DND-41 (cell line): ENCODE data around the gene AHCYL1.

ENCODE experiments used
- ATAC-seq: fragments of 200-7000 bp; cut with Tn5 transposase; 3 replicates; pipeline ENCODE4 v1.9.1; 2021; ENCODE audit warnings: low read depth; ENCODE audit not compliant: insufficient read depth
- DNase-seq: peaks from one replicate; pipeline ENCODE4 v3.0.0-alpha.2; 2020
- H2AFZ ChIP-seq: 2 replicates; pipeline ENCODE4 v1.6.0; 2012; ENCODE audit warnings: low read depth, low read length
- H3K27ac ChIP-seq: 2 replicates; pipeline ENCODE4 v1.5.1; 2012; ENCODE audit warnings: low read length, inconsistent platforms
- H3K27me3 ChIP-seq: fragments of 200-600 bp; sonication (generic); 2 replicates; pipeline ENCODE4 v1.6.0; 2012; ENCODE audit warnings: low read length, mild to moderate bottlenecking, inconsistent platforms; ENCODE audit not compliant: insufficient read depth, poor library complexity
- H3K36me3 ChIP-seq: 2 replicates; pipeline ENCODE4 v1.5.1; 2012; ENCODE audit warnings: low read length, inconsistent platforms; ENCODE audit not compliant: insufficient read depth
- H3K4me1 ChIP-seq: 2 replicates; pipeline ENCODE4 v1.5.1; 2012; ENCODE audit warnings: mild to moderate bottlenecking, low read length; ENCODE audit not compliant: insufficient read depth
- H3K4me2 ChIP-seq: 2 replicates; pipeline ENCODE4 v1.6.0; 2012; ENCODE audit warnings: mild to moderate bottlenecking, moderate library complexity, low read length, inconsistent platforms; ENCODE audit not compliant: insufficient read depth
- H3K4me3 ChIP-seq, 2 experiments: fragments of 200-600 bp in 1 of 2; shearing (Covaris generic) in 1 of 2; 2 replicates each; pipeline ENCODE4 v1.5.1; 2012 to 2016; ENCODE audit warnings: inconsistent platforms in 2 of 2, low read length in 2 of 2, mild to moderate bottlenecking in 2 of 2, low read depth in 1 of 2, moderate library complexity in 1 of 2
- H3K79me2 ChIP-seq: 2 replicates; pipeline ENCODE4 v1.6.0; 2012; ENCODE audit warnings: low read length, inconsistent platforms; ENCODE audit not compliant: insufficient read depth
- H3K9ac ChIP-seq: 2 replicates; pipeline ENCODE4 v1.6.0; 2012; ENCODE audit warnings: low read depth, mild to moderate bottlenecking, inconsistent platforms, low read length, moderate library complexity
- H3K9me3 ChIP-seq: 2 replicates; pipeline ENCODE4 v1.5.1; 2012; ENCODE audit warnings: low read length, moderate library complexity, mild to moderate bottlenecking, inconsistent platforms; ENCODE audit not compliant: insufficient read depth, severe bottlenecking
- H4K20me1 ChIP-seq: 2 replicates; pipeline ENCODE4 v1.6.0; 2012; ENCODE audit warnings: low read length; ENCODE audit not compliant: insufficient read depth
- EZH2 ChIP-seq: IDR thresholded peaks from 3 replicates; pipeline ENCODE4 v1.6.1; 2012; ENCODE audit warnings: borderline replicate concordance, low read depth, mild to moderate bottlenecking, moderate library complexity, low read length, inconsistent platforms; ENCODE audit not compliant: severe bottlenecking
- TF ChIP-seq, protein P1 (sequence below): IDR thresholded peaks from 2 replicates; pipeline ENCODE4 v1.5.1; 2012; ENCODE audit warnings: borderline replicate concordance, low read length, moderate library complexity, mild to moderate bottlenecking; ENCODE audit not compliant: poor library complexity, severe bottlenecking; ENCODE audit errors: extremely low read depth

The AHCYL1 gene

GRCh38 chr1:110005971-110006370 is 21.4 kb downstream of the AHCYL1 start:
- peaks cover 6% of the 10 kb centered on the region for H4K20me1 ChIP-seq
- no peak for ATAC-seq
- H2AFZ ChIP-seq: no peak overlapping the region
- no peak overlapping the region for H3K4me3 ChIP-seq
- no peak overlapping the region for H3K4me2 ChIP-seq
- H3K36me3 ChIP-seq: peaks cover 25% of the 10 kb centered on the region
- H3K27ac ChIP-seq: no peak overlapping the region
- TF ChIP-seq, protein P1, sequence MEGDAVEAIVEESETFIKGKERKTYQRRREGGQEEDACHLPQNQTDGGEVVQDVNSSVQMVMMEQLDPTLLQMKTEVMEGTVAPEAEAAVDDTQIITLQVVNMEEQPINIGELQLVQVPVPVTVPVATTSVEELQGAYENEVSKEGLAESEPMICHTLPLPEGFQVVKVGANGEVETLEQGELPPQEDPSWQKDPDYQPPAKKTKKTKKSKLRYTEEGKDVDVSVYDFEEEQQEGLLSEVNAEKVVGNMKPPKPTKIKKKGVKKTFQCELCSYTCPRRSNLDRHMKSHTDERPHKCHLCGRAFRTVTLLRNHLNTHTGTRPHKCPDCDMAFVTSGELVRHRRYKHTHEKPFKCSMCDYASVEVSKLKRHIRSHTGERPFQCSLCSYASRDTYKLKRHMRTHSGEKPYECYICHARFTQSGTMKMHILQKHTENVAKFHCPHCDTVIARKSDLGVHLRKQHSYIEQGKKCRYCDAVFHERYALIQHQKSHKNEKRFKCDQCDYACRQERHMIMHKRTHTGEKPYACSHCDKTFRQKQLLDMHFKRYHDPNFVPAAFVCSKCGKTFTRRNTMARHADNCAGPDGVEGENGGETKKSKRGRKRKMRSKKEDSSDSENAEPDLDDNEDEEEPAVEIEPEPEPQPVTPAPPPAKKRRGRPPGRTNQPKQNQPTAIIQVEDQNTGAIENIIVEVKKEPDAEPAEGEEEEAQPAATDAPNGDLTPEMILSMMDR: no peak
- no peak for TF ChIP-seq EZH2
- no peak overlapping the region for H3K9ac ChIP-seq
- DNase-seq: no peak
- peaks cover 5% of the 10 kb centered on the region for H3K4me1 ChIP-seq
- no peaks in the 10 kb centered on the region for H3K27me3 ChIP-seq
- H3K9me3 ChIP-seq: no peaks in the 10 kb centered on the region
- H3K79me2 ChIP-seq: peaks cover 40% of the 10 kb centered on the region

GRCh38 chr1:110006516-110006915 is 22.0 kb downstream of the AHCYL1 start:
- H3K27me3 ChIP-seq: no peaks in the 10 kb centered on the region
- ATAC-seq (no peak), DNase-seq (no peak)
- peaks cover 5% of the 10 kb centered on the region for H3K4me1 ChIP-seq
- H3K9ac ChIP-seq: no peak overlapping the region
- peaks cover 31% of the 10 kb centered on the region for H3K36me3 ChIP-seq
- no peak overlapping the region for H3K4me2 ChIP-seq
- H4K20me1 ChIP-seq: peaks cover 6% of the 10 kb centered on the region
- H3K9me3 ChIP-seq: no peaks in the 10 kb centered on the region
- H3K27ac ChIP-seq: no peak overlapping the region
- no peak overlapping the region for H3K4me3 ChIP-seq
- H3K79me2 ChIP-seq: peaks cover 40% of the 10 kb centered on the region
- no peak overlapping the region for H2AFZ ChIP-seq
- TF ChIP-seq, protein P1: no peak
- TF ChIP-seq EZH2: no peak

- H3K27me3 ChIP-seq: no peaks in the 10 kb centered on the region
- no peak overlapping the region for H3K4me2 ChIP-seq
- no peak for ATAC-seq
- H3K4me1 ChIP-seq: peaks cover 5% of the 10 kb centered on the region
- no peak overlapping the region for H3K9ac ChIP-seq
- no peak overlapping the region for H2AFZ ChIP-seq
- H3K27ac ChIP-seq: no peak overlapping the region
- no peak overlapping the region for H3K4me3 ChIP-seq
- DNase-seq: no peak
- H3K36me3 ChIP-seq: peaks cover 38% of the 10 kb centered on the region
- H3K79me2 ChIP-seq: peaks cover 38% of the 10 kb centered on the region
- no peaks in the 10 kb centered on the region for H3K9me3 ChIP-seq
- TF ChIP-seq EZH2: no peak
- TF ChIP-seq, protein P1: no peak
- peaks cover 6% of the 10 kb centered on the region for H4K20me1 ChIP-seq
These were observed 22.7 kb downstream of the AHCYL1 start for GRCh38 chr1:110007046-110007830.
